Measurements from ENCODE around the gene RIN1. TPM values are rescaled to one million over a fixed set of nuclear protein-coding genes. Genes with fewer than 3 reads are reported as not detected.

RIN1 gene
- total RNA-seq, 4 donors from 2014 or later = 1.8 to 26.6 (median 8.6) TPM

DNA sequence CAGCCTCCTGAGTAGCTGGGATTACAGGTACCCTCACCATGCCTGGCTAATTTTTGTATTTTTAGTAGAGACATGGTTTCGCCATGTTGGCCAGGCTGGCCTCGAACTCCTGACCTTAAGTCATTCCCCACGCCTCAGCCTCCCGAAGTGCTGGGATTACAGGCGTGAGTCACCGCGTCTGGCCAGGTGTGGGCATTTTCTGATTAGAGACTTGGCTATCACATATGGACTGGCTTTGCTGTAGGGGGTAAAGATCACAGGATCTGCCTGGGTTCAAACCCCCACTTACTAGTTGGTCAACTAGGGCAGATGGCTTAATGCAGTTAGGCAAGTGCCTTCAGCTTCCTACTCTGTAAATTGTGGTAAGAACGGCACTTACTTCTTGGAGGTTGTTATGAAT, 25.9 kb downstream of the RIN1 start:
- Histone ChIP-seq H3K4me3 (no peak overlapping the region), H3K36me3 (no peaks in the 10 kb centered on the region), H3K27ac (no peak overlapping the region), H3K9me3 (no peaks in the 10 kb centered on the region), H3K27me3 (no peaks in the 10 kb centered on the region), H3K4me1 (peaks cover 0 to 8% of the 10 kb centered on the region in 2 donors)
- DNase-seq = no peak
- TF ChIP-seq, protein P1, sequence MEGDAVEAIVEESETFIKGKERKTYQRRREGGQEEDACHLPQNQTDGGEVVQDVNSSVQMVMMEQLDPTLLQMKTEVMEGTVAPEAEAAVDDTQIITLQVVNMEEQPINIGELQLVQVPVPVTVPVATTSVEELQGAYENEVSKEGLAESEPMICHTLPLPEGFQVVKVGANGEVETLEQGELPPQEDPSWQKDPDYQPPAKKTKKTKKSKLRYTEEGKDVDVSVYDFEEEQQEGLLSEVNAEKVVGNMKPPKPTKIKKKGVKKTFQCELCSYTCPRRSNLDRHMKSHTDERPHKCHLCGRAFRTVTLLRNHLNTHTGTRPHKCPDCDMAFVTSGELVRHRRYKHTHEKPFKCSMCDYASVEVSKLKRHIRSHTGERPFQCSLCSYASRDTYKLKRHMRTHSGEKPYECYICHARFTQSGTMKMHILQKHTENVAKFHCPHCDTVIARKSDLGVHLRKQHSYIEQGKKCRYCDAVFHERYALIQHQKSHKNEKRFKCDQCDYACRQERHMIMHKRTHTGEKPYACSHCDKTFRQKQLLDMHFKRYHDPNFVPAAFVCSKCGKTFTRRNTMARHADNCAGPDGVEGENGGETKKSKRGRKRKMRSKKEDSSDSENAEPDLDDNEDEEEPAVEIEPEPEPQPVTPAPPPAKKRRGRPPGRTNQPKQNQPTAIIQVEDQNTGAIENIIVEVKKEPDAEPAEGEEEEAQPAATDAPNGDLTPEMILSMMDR (IDR thresholded peaks at IDR 0.05) = no peak
- TF ChIP-seq POLR2A (IDR thresholded peaks at IDR 0.05) = no peak
- intact Hi-C loops (cut with DNase I; ENCODE audit: low total_unique reads) = no loop called here

GRCh38 chr11:66309475-66309874, 26.8 kb downstream of the RIN1 start:
- TF ChIP-seq, protein P1 (IDR thresholded peaks at IDR 0.05) = no peak
- no peak for TF ChIP-seq POLR2A (IDR thresholded peaks at IDR 0.05)
- Histone ChIP-seq H3K9me3 (no peaks in the 10 kb centered on the region), H3K4me1 (peaks cover 0 to 8% of the 10 kb centered on the region in 2 donors), H3K27ac (no peak overlapping the region), H3K4me3 (no peak overlapping the region), H3K27me3 (no peaks in the 10 kb centered on the region), H3K36me3 (no peaks in the 10 kb centered on the region)
- intact Hi-C loops (cut with DNase I; ENCODE audit: low total_unique reads) = no loop called here
- no peak for DNase-seq

GRCh38 chr11:66302656-66303055, 33.6 kb downstream of the RIN1 start:
- intact Hi-C loops (cut with DNase I; ENCODE audit: low total_unique reads) = no loop called here
- H3K4me3 ChIP-seq = no peak overlapping the region
- H3K9me3 ChIP-seq = no peaks in the 10 kb centered on the region
- no peak for TF ChIP-seq POLR2A (IDR thresholded peaks at IDR 0.05)
- TF ChIP-seq, protein P1 (IDR thresholded peaks at IDR 0.05) = no peak
- no peak for DNase-seq
- no peaks in the 10 kb centered on the region for H3K36me3 ChIP-seq
- no peaks in the 10 kb centered on the region for H3K4me1 ChIP-seq
- H3K27ac ChIP-seq = no peak overlapping the region
- H3K27me3 ChIP-seq = no peaks in the 10 kb centered on the region

- no peak overlapping the region for H3K4me3 ChIP-seq
- DNase-seq = no peak
- H3K27me3 ChIP-seq = no peaks in the 10 kb centered on the region
- intact Hi-C loops (cut with DNase I; ENCODE audit: low total_unique reads) = no loop called here
- TF ChIP-seq, protein P1 (IDR thresholded peaks at IDR 0.05) = no peak
- no peak for TF ChIP-seq POLR2A (IDR thresholded peaks at IDR 0.05)
- H3K36me3 ChIP-seq = no peaks in the 10 kb centered on the region
- no peaks in the 10 kb centered on the region for H3K4me1 ChIP-seq
- no peak overlapping the region for H3K27ac ChIP-seq
- H3K9me3 ChIP-seq = no peaks in the 10 kb centered on the region
Observed at GRCh38 chr11:66299186-66299585, 37.0 kb downstream of the RIN1 start.

DNA sequence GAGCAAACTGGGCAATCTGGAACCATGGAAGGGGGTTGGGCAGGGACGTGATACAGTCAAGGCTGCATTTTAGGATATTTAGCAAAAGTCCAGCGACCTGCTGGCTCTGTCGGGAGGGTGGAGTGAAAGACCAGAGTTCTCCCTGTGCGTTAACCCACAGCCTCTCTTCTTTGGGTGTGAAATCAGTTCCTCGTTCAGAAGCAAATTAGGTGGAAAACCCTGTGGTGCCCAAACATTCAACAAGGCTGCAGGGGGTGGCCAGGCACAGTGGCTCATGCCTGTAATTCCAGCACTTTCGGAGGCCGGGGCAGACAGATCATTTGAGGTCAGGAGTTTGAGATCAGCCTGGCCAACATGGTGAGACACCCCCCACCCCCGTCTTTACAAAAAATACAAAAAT, 38.6 kb downstream of the RIN1 start:
- Histone ChIP-seq H3K36me3 (no peaks in the 10 kb centered on the region), H3K27me3 (peaks cover 0 to 13% of the 10 kb centered on the region in 2 donors), H3K9me3 (no peaks in the 10 kb centered on the region), H3K27ac (no peak overlapping the region), H3K4me1 (no peaks in the 10 kb centered on the region), H3K4me3 (no peak overlapping the region)
- no peak for TF ChIP-seq POLR2A (IDR thresholded peaks at IDR 0.05)
- TF ChIP-seq, protein P1 (IDR thresholded peaks at IDR 0.05) = no peak
- DNase-seq = no peak
- intact Hi-C loops (cut with DNase I; ENCODE audit: low total_unique reads) = no loop called here

Measured in uterus (tissue), 4 donors.